WTC11 (cell line): ENCODE measurements around the gene LRRC3C.

Source experiments
- TF ChIP-seq, protein P1 (sequence below): sonication (generic); formaldehyde crosslinking; IDR thresholded peaks from 2 replicates; pipeline ENCODE4 v1.8.1; 2022; ENCODE audit warnings: low read depth, missing genetic modification reagents, borderline replicate concordance
- TF ChIP-seq, protein P2 (sequence below): fragments of 200-600 bp; IDR thresholded peaks from 2 replicates; pipeline ENCODE4 v1.8.0; 2022; ENCODE audit warnings: antibody characterized with exemption

GRCh38 chr17:39923836-39924690 lies 3.5 kb upstream of the LRRC3C start:
- TF ChIP-seq, protein P1, sequence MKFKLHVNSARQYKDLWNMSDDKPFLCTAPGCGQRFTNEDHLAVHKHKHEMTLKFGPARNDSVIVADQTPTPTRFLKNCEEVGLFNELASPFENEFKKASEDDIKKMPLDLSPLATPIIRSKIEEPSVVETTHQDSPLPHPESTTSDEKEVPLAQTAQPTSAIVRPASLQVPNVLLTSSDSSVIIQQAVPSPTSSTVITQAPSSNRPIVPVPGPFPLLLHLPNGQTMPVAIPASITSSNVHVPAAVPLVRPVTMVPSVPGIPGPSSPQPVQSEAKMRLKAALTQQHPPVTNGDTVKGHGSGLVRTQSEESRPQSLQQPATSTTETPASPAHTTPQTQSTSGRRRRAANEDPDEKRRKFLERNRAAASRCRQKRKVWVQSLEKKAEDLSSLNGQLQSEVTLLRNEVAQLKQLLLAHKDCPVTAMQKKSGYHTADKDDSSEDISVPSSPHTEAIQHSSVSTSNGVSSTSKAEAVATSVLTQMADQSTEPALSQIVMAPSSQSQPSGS (CRISPR knock-in tag): no peak
- TF ChIP-seq, protein P2, sequence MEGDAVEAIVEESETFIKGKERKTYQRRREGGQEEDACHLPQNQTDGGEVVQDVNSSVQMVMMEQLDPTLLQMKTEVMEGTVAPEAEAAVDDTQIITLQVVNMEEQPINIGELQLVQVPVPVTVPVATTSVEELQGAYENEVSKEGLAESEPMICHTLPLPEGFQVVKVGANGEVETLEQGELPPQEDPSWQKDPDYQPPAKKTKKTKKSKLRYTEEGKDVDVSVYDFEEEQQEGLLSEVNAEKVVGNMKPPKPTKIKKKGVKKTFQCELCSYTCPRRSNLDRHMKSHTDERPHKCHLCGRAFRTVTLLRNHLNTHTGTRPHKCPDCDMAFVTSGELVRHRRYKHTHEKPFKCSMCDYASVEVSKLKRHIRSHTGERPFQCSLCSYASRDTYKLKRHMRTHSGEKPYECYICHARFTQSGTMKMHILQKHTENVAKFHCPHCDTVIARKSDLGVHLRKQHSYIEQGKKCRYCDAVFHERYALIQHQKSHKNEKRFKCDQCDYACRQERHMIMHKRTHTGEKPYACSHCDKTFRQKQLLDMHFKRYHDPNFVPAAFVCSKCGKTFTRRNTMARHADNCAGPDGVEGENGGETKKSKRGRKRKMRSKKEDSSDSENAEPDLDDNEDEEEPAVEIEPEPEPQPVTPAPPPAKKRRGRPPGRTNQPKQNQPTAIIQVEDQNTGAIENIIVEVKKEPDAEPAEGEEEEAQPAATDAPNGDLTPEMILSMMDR: no peak
